Kasumi-1 (cell line): ENCODE results near the gene INHBE.

Experiments used
- DNase-seq, 2 experiments: peaks; one replicate each; lab custom pipeline; 2025; lab: John Stamatoyannopoulos, UW

Gene INHBE

DNA sequence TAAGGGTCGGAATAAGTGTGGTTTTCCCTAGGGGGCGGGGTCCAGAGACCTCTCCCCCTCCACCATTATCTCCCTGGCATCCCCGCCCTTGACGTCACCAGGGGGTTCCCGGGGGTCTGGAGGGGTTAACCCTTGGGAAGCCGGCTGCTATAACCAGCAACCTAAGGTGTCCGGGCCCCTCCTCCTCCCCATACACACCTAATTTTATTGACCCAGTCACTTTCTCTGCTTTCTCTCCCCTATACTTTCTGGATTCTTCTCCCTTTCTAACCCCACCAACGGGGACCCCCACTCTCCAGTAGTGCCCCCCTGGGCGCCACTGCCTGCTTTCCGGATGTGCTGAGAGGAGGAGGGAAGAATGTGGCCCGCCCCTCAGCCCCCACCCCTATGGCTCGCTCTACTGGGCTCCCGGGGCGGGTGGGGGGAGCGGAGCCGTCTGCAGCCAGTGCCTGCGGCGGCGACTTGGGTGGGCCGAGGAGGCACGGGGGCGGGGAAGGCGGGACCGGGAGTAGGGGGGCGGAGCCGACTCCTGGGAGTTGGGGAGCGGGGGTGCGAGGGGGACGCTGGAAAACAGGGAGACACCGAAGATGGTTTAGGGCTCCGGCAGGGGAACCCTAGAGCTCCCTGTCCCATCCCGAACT, 6.3 kb downstream of the INHBE start:
- no peak for DNase-seq

DNA sequence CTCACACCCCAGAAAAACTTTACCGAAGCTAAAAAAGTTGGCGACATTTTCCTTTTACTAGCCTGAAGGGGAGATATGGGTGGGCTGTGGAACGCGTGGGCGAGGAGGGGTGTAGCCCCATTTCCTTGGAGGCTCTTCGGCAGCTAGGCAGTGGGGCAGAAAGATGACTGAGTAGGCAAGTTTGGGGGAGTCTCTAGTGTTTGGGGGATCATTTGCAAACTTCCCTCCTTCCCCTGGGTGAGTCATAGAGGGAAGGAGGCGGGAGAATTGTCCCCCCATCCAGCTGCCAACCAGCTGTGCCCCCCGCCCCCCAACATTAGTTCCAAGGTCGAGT, 6.8 kb downstream of the INHBE start:
- DNase-seq, result no peak

DNA sequence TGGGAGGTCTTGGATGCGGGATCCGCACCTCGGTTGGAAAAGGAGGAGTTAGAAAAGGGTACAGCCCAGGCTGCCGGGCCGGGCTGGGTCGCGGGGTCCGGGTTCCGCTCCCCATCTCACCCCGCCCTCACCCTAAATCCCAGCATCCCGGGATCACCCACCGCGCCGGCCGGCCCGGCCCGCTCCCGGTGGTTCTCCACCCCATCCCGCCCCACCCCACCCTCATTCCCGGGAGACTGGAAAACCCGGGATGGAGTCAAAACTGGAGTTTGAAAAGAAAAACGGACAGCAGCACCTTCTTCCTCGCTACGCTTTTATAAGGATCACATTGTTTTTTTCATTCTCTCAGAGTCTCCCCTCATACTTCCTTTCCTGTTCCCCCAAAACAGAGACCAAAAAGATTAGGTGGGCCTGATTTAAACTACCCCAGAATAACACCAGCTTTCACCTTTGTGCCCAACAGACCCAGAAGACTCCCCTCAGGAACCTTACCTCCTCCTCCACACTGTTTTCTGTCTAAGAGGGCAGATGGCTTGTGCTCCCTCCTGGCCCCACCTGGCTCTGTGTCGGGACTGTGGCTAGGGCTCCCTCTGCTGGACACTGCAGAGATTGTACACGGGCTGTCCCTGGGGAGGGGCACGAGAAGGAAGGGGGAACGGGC, 7.3 kb downstream of the INHBE start:
- DNase-seq, result peak; percentile 76 to 78

DNA sequence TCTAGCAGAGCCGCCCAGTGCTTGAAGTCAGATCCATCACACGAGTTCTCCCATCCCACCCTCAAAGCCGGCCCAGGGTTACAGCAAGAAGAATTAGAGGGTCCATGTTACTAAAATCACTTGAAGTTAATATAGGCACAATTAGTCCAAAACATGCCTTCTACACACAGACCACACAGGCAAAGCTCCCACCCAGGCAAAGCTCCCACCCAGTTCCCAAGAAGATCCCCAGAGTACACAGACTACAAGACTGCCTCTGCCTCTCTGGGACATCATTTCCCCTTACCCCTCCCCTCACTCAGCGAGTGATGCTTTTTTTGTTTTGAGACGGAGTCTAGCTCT, 7.8 kb downstream of the INHBE start:
- no peak for DNase-seq

DNA sequence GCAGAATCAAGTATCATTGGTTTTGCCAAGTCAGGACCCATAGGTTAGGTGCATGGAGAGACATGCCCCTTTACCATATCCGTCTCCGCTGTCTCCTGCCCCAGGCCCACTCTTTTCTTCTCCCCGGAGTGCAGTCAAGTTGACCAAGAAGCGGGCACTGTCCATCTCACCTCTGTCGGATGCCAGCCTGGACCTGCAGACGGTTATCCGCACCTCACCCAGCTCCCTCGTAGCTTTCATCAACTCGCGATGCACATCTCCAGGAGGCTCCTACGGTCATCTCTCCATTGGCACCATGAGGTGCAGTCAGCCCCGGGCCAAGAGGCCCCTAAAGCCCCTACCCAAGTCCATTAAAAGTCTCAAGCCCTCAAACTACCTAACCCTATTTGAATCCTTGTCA, 9.5 kb downstream of the INHBE start:
- DNase-seq, result no peak

DNA sequence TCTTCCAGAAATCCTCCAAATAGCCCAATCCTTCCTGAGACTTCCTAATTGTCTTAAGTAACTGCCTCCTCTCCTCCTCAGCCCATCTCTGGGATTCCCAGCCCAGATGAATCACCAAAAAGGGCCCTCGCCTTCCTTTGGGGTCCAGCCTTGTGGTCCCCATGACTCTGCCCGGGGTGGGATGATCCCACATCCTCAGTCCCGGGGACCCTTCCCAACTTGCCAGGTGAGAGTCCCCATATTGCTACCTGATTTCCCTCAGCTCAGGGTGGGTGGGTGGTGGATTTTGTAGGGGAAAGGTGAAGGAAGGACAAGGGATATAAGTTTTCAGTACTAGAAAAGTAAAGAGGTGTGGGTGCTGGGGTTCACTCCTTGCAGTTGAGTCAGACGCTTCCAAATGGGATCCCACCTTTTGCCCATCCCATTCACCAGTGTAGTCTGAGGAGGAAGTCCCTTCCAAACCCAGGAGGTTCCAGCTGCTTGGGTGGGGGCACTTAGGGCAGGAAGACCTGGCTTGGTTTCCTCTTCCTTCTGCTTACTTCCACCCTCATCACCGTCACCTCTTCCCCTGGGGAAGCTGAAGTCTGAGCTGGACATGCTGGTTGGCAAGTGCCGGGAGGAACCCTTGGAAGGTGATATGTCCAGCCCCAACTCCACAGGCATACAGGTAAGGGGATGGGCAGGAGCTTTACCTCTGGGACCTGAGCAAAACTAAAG, 10.1 kb downstream of the INHBE start:
- DNase-seq, result no peak

DNA sequence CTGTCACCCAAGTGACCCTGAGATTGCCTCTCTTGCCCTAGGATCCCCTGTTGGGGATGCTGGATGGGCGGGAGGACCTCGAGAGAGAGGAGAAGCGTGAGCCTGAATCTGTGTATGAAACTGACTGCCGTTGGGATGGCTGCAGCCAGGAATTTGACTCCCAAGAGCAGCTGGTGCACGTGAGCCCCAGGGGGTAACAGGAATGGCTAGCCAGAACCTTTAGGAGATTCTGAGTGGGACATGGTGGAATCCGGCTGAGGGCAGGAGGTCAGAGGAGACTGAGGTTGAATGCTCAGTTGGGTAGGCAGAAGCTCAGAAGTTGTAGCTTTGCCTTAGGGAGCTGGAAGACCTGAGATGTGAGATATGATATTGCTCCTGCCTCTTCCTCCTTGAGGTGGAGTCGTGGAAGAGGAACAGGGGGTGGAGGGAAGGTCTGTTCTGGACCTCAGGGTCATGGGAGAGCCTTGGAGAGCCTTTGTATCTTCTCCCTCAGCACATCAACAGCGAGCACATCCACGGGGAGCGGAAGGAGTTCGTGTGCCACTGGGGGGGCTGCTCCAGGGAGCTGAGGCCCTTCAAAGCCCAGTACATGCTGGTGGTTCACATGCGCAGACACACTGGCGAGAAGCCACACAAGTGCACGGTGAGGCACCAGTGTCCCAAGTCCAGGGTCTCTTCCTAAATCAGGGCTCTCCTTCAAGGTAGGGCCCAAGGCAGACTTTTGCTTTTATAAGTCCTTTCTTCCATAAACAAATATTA, 10.8 kb downstream of the INHBE start:
- DNase-seq, result no peak

DNA sequence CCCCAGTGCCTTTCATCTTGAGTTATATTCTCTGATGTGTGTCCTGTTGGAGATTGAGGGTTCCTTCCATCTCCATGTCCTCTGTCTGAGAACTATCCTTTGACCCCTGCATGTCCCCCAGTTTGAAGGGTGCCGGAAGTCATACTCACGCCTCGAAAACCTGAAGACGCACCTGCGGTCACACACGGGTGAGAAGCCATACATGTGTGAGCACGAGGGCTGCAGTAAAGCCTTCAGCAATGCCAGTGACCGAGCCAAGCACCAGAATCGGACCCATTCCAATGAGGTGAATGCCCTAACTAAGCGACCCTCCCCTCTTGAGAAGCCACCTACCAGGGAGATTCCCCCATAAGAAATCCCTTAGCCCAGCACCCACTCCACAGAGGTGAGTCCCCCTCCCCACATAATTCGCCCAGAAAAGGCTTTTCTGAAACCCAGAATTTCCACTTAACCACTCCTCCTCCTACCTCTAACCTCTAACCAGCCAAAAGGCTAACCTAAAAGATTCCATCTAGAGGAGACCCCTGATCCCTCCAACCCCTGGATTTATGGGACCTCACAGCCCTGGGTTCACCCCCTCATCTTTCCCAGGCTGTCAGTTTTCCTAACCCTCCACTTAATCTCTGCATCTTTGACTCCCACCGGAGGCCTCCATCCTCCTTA, 12.2 kb downstream of the INHBE start:
- no peak for DNase-seq

DNA sequence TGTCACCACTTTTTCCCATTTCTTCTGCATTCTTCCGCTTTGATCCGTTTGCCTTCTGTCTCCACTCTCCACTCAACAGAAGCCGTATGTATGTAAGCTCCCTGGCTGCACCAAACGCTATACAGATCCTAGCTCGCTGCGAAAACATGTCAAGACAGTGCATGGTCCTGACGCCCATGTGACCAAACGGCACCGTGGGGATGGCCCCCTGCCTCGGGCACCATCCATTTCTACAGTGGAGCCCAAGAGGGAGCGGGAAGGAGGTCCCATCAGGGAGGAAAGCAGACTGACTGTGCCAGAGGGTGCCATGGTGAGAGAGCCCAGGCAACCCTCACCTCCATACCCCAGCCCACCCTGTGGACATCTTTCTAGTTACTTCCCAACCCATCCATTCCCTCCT, 12.8 kb downstream of the INHBE start:
- no peak for DNase-seq

DNA sequence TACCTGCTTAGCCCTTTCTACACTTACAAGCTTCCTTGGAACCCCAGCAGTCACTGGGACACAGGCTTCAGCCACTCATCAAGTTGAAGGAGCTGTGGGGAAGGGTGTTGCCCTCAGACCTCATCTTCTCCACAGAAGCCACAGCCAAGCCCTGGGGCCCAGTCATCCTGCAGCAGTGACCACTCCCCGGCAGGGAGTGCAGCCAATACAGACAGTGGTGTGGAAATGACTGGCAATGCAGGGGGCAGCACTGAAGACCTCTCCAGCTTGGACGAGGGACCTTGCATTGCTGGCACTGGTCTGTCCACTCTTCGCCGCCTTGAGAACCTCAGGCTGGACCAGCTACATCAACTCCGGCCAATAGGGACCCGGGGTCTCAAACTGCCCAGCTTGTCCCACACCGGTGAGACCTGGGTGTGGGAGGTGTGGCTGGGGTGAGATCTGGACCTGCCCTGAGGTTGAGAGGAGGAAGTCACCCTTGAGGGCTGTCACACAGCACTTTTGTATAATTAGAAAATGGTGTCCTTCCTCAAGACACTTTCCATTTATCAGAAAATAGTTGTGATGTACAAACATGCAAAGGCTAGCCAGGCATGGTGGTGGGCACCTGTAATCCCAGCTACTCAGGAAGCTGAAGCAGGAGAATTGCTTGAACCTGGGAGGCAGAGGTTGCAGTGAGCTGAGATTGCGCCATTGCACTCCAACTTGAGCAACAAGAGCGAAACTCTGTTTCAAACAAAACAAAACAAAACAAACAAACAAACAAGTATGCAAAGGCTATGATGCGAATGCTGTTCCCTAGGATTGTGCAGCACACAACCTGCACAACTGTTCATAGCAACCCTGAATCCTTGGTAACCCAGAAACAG, 14.4 kb downstream of the INHBE start:
- DNase-seq, result no peak

DNA sequence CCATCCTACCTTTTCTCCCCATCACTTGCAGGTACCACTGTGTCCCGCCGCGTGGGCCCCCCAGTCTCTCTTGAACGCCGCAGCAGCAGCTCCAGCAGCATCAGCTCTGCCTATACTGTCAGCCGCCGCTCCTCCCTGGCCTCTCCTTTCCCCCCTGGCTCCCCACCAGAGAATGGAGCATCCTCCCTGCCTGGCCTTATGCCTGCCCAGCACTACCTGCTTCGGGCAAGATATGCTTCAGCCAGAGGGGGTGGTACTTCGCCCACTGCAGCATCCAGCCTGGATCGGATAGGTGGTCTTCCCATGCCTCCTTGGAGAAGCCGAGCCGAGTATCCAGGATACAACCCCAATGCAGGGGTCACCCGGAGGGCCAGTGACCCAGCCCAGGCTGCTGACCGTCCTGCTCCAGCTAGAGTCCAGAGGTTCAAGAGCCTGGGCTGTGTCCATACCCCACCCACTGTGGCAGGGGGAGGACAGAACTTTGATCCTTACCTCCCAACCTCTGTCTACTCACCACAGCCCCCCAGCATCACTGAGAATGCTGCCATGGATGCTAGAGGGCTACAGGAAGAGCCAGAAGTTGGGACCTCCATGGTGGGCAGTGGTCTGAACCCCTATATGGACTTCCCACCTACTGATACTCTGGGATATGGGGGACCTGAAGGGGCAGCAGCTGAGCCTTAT, 15.3 kb downstream of the INHBE start:
- no peak for DNase-seq

DNA sequence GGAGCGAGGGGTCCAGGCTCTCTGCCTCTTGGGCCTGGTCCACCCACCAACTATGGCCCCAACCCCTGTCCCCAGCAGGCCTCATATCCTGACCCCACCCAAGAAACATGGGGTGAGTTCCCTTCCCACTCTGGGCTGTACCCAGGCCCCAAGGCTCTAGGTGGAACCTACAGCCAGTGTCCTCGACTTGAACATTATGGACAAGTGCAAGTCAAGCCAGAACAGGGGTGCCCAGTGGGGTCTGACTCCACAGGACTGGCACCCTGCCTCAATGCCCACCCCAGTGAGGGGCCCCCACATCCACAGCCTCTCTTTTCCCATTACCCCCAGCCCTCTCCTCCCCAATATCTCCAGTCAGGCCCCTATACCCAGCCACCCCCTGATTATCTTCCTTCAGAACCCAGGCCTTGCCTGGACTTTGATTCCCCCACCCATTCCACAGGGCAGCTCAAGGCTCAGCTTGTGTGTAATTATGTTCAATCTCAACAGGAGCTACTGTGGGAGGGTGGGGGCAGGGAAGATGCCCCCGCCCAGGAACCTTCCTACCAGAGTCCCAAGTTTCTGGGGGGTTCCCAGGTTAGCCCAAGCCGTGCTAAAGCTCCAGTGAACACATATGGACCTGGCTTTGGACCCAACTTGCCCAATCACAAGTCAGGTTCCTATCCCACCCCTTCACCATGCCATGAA, 16.0 kb downstream of the INHBE start:
- no peak for DNase-seq

DNA sequence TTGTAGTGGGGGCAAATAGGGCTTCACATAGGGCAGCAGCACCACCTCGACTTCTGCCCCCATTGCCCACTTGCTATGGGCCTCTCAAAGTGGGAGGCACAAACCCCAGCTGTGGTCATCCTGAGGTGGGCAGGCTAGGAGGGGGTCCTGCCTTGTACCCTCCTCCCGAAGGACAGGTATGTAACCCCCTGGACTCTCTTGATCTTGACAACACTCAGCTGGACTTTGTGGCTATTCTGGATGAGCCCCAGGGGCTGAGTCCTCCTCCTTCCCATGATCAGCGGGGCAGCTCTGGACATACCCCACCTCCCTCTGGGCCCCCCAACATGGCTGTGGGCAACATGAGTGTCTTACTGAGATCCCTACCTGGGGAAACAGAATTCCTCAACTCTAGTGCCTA, 16.6 kb downstream of the INHBE start:
- DNase-seq, result no peak

DNA sequence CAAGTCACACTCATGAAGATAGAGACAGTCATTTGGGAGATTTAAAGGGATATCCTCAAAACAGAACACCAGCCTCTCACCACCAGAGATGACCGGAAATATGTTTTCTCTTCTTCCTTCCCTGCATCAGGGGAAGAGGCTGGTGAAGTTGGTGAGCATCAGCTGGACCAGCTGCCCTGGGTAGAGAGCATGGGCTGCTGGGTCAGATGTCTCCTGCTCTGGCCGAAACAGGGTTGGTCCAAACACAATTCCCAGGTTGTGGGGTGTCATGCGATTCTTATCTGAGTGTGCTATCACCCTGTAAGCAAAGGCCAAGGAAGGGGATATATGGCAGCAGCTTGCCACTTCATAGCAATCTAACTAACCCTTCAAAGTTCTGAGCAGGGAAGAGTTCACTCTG, 17.3 kb downstream of the INHBE start:
- no peak for DNase-seq

DNA sequence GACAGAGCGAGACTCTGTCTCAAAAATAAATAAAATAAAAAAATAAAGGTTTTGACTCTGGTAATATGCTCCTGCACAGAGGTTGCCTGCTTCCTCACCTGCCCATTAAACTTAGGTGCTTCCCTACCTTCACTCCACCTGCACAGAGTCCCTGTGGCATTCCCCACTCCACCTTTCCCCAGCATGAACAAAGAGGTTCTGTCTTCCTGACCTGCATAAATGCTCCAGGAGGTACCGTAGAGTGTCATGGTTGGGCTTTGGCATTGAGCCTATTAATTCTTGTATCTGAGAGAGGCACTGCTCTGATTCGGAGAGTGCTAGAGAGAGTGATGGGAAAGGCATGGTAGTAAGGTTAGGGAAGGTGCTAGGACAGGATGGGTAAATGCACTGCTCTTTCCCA, 18.3 kb downstream of the INHBE start:
- DNase-seq, result no peak

DNA sequence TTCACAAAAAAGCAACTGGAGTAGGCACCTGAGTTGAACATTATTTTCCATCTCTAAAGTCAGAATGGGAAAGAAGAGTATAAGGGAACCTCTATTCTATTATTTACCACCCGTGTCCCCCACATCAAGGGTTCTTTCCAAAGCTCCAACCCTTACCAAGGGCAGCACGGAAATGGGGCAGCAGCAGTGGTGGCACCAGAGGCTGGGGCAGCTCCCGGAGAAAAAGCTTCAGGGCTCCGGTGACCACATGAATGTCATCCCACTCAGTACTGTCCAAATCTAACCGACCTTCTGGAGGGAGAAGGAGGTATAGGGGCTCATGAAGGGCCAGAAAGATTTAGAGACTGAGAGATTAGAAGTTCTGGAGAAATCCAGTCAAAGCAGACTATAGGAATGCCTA, 18.8 kb downstream of the INHBE start:
- DNase-seq, result no peak

DNA sequence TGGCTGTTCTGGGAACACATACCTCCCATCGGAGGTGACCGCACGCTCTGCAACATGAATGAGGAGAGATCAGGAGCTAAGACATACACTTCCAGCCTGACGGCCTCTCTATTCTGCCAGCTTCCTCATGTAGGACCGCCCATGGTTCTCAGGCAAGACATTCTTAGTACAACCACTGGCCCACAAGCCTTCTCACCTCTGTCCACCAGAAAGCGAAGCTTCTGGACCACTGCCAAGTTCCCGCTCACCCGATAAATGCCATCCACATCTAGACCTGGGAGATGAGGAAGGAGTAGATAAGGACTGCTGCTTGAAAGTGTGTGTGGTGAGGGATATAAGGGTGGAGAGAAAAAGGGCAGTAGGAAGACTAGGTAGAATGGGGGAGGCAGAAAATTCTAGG, 19.3 kb downstream of the INHBE start:
- no peak for DNase-seq

DNA sequence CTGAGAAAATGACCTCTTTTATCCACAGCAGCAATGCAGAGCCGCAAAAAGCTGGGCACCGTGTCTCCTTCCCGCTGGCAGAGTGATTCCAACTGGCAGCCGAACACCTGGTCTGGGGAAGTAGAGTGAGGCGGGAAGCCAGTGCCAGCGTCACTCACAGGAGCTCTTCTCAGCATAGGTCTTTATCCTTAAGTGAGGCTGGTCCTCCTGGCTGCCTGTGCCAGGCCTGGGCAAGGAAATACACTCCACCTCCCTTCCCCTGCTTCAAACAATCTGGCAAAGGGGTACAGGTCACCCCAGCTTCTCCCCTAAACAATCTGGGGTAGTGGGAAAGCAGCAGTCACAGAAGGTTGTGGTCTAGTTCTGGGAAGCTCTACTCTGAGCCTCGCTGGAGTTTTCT, 19.8 kb downstream of the INHBE start:
- no peak for DNase-seq

DNA sequence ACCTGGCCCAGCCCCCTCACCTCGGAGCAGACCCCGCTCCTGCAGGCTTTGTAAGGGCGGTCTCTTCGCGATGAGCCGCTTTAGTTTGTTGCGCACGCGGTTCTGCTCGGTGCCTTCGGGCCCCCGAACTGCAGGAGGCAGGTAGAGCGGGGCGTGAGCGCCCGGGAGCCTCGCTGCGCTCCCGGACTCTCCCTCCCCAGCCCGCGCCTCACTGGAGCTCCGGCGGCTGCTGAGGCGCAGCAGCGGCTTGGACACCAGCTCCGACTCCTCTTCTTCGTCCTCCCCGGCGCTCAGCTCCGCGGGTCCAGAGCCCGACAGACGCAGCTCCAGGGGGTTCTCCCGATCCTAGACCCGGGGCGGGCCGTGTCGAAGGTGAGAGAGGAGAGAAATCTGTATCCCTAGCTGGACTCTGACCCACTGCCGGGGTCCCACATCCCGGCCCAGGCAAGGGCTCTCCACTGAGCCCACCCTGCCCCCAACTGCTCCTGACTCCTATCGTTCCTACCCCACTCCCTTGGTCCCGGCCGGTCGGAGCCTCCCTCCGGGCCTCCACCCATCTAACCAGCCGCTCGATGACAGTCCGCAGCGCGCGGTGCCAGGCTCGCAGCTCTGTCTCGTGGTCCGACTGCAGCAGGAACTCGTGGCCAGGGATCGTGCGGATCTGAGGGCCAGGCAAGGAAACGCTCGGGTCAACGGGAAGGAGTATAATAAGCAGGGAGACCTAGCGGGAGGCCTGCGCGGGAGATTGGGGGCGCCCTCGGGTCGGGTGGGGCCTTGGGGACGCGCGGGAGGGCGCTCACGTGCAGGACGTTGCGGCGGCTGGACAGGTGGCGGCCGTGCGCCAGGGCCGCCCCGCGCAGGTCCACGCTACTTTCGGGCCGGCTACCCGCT, 20.4 kb downstream of the INHBE start:
- no peak for DNase-seq
